Peyer's patch (tissue), 4 donors: Measurements from ENCODE around the gene ZNF580. TPM values are rescaled to one million over a fixed set of nuclear protein-coding genes. Genes with fewer than 3 reads are reported as not detected.

Experiments
- DNase-seq, 3 donors: peaks; one replicate each; pipeline ENCODE4 v3.0.0-alpha.2; 2017 to 2019
- H3K27ac ChIP-seq, 4 donors: fragments of 200-600 bp; sonication (generic); one replicate each; pipeline ENCODE4 v1.5.1; 2016 to 2019
- H3K27me3 ChIP-seq, 2 donors: fragments of 200-600 bp; sonication (generic); one replicate each; pipeline ENCODE4 v1.5.1; 2019
- H3K36me3 ChIP-seq, 3 donors: fragments of 200-600 bp; sonication (generic); one replicate each; pipeline ENCODE4 v1.5.1; 2016 to 2019
- H3K4me1 ChIP-seq, 4 donors: fragments of 200-600 bp; sonication (generic); one replicate each; pipeline ENCODE4 v1.5.1; 2016 to 2019
- H3K4me3 ChIP-seq, 4 donors: fragments of 200-600 bp; sonication (generic); 1 replicate in 3 of 4; 2 replicates in 1 of 4; pipeline ENCODE4 v1.5.1; 2016 to 2019; ENCODE audit warnings: mild to moderate bottlenecking in 1 of 4
- H3K9me3 ChIP-seq, 4 donors: fragments of 200-600 bp; sonication (generic); one replicate each; pipeline ENCODE4 v1.5.1; 2016 to 2019; ENCODE audit warnings: mild to moderate bottlenecking in 1 of 4
- POLR2A ChIP-seq, 2 donors: fragments of 450-650 bp; IDR thresholded peaks; one replicate each; pipeline ENCODE4 v1.5.1; 2017; ENCODE audit warnings: antibody characterized with exemption in 2 of 2, mild to moderate bottlenecking in 2 of 2, moderate library complexity in 2 of 2
- total RNA-seq, 4 donors: library from RNA; depleted of rRNA; stranded (reverse); fragments of >200 nt; gene quantifications; one replicate each; pipeline ENCODE4 v1.1.0, GENCODE V29; 2016
- TF ChIP-seq, protein P1 (sequence below), 6 experiments: fragments of 450-650 bp in 4 of 6; fragments of 200-600 bp in 2 of 6; sonication (generic) in 1 of 6; IDR thresholded peaks; one replicate each; pipeline ENCODE4 v1.5.1; 2017 to 2019; ENCODE audit warnings: antibody characterized with exemption in 6 of 6, mild to moderate bottlenecking in 3 of 6, moderate library complexity in 1 of 6

Gene ZNF580
- total RNA-seq, 4 donors from 2014 or later: 12.3 to 38.4 (median 25.2) TPM

DNA sequence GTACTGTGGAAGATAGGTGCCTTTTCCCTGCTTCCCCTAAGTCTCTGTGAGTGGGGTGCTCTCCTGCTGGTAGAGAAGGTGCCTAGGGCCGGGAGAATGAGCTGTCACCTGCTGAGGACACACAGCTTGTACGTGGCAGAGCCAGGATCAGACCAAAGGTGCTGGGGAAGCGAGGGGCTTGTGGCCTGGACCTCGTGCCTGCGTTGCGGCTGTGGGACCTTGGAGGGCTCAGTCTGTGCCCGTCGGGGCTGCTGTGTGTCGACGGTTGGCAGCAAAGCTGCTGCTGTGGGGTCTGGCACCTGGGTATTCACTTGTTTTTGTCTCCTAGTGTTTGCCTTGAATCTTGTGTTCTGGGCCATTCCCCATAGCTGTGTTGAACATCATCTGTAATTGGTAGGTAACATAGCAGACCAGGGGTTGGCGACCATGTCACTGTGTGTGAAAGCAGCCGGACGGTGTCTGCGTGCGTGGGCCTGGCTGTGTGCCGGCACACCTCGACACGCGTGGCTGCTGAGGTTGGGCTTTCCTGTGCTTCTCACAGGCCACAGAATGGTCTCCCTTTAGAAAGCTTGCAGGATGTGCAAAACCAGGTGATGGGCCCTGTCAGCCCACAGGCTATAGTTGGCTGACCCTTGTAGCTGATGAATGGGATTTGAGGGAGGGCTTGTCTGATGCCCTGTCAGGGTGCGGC, 23.2 kb downstream of the ZNF580 start:
- peaks cover 0 to 39% (median 4%) of the 10 kb centered on the region in 4 donors for H3K4me1 ChIP-seq
- DNase-seq: no peak
- H3K4me3 ChIP-seq: no peak overlapping the region
- no peak overlapping the region for H3K27ac ChIP-seq
- peaks cover 0 to 98% (median 4%) of the 10 kb centered on the region in 3 donors for H3K36me3 ChIP-seq
- TF ChIP-seq POLR2A (IDR thresholded peaks at IDR 0.05): no peak
- TF ChIP-seq, protein P1, sequence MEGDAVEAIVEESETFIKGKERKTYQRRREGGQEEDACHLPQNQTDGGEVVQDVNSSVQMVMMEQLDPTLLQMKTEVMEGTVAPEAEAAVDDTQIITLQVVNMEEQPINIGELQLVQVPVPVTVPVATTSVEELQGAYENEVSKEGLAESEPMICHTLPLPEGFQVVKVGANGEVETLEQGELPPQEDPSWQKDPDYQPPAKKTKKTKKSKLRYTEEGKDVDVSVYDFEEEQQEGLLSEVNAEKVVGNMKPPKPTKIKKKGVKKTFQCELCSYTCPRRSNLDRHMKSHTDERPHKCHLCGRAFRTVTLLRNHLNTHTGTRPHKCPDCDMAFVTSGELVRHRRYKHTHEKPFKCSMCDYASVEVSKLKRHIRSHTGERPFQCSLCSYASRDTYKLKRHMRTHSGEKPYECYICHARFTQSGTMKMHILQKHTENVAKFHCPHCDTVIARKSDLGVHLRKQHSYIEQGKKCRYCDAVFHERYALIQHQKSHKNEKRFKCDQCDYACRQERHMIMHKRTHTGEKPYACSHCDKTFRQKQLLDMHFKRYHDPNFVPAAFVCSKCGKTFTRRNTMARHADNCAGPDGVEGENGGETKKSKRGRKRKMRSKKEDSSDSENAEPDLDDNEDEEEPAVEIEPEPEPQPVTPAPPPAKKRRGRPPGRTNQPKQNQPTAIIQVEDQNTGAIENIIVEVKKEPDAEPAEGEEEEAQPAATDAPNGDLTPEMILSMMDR (IDR thresholded peaks at IDR 0.05): no peak
- H3K9me3 ChIP-seq: no peaks in the 10 kb centered on the region
- no peaks in the 10 kb centered on the region for H3K27me3 ChIP-seq

DNA sequence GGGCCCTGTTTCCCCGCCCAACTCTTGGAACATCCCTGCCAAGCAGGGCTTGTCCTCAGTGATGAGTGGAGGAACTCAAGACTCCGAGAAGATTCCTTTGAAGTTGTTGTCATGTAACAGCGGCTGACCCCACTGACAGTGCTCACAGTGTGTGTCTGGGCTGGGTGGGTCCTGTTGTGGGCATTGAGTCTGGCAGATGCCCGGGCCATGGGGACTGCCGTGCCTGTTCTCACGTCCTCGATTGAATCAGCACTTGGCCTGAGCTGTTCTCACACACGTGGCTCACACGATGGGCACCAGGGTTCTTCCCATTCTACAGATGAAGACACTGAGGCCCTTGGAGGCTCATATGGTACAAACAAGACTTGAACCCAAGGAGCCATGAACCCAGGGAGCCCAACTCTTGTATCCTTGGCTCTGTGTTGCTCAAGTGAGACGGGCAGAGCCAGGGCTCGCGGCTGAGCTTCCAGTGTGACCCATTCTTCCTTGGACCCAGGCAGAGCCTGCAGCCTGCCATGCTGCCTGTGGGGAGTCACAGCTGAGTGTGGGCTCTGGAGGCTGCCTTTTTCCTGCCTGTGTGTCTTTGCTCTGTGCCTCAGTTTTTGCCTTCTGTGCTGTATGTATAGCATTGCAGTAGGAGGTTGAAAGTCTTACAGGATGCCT, 25.7 kb downstream of the ZNF580 start:
- TF ChIP-seq, protein P1 (IDR thresholded peaks at IDR 0.05): no peak
- TF ChIP-seq POLR2A (IDR thresholded peaks at IDR 0.05): no peak
- Histone ChIP-seq H3K4me3 (no peak overlapping the region), H3K36me3 (peaks cover 0 to 98% (median 4%) of the 10 kb centered on the region in 3 donors), H3K27ac (peak overlapping the region in 1 of 4 donors; percentile 67), H3K27me3 (no peaks in the 10 kb centered on the region), H3K4me1 (peaks cover 0 to 37% (median 0%) of the 10 kb centered on the region in 4 donors), H3K9me3 (no peaks in the 10 kb centered on the region)
- DNase-seq: no peak

DNA sequence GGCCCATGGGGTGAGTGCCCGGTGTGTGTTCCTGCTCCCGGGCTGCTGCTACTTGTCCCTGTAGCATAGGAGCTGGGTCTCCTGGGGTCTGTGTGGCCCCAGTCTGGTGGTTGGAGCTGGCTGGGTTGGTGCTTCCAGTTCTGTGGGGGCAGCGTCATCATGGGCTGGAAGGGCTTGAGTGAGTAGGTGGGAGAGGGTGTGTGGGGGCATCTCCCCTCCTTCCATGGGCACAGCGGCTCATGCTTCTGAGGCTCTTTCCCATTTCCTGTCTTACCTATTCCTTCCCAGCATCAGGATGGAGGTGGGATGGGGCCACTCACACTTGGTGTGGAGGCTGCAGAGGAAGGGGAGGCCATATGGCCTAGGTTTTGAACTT, 26.2 kb downstream of the ZNF580 start:
- Histone ChIP-seq H3K27me3 (no peaks in the 10 kb centered on the region), H3K4me3 (no peak overlapping the region), H3K36me3 (peaks cover 0 to 97% (median 4%) of the 10 kb centered on the region in 3 donors), H3K4me1 (peaks cover 0 to 37% (median 0%) of the 10 kb centered on the region in 4 donors), H3K27ac (peak overlapping the region in 2 of 4 donors; percentile 60 to 67), H3K9me3 (no peaks in the 10 kb centered on the region)
- TF ChIP-seq, protein P1 (IDR thresholded peaks at IDR 0.05): no peak
- no peak for TF ChIP-seq POLR2A (IDR thresholded peaks at IDR 0.05)
- no peak for DNase-seq

DNA sequence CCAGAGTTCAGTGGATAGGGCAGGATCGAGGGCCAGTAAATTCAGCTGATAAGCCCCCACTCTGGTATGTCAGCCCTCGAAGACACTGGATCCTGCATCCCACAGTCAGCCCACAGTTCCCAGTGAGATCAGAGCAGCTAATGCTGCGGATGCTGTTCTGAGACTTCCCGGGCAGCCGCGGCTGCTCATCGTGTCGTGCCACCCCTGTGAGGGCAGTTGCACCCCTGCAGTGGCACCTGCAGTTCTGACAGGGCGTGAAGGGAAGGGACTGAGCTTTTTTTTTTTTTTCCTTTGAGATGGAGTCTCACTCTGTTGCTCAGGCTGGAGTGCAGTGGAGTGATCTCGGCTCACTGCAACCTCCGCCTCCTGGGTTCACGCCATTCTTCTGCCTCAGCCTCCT, 26.7 kb downstream of the ZNF580 start:
- TF ChIP-seq, protein P1 (IDR thresholded peaks at IDR 0.05): no peak
- TF ChIP-seq POLR2A (IDR thresholded peaks at IDR 0.05): no peak
- H3K4me1 ChIP-seq: peaks cover 0 to 37% (median 0%) of the 10 kb centered on the region in 4 donors
- no peak for DNase-seq
- no peak overlapping the region for H3K4me3 ChIP-seq
- peaks cover 0 to 97% (median 4%) of the 10 kb centered on the region in 3 donors for H3K36me3 ChIP-seq
- peak overlapping the region in 2 of 4 donors; percentile 60 to 67 for H3K27ac ChIP-seq
- H3K27me3 ChIP-seq: no peaks in the 10 kb centered on the region
- no peaks in the 10 kb centered on the region for H3K9me3 ChIP-seq

DNA sequence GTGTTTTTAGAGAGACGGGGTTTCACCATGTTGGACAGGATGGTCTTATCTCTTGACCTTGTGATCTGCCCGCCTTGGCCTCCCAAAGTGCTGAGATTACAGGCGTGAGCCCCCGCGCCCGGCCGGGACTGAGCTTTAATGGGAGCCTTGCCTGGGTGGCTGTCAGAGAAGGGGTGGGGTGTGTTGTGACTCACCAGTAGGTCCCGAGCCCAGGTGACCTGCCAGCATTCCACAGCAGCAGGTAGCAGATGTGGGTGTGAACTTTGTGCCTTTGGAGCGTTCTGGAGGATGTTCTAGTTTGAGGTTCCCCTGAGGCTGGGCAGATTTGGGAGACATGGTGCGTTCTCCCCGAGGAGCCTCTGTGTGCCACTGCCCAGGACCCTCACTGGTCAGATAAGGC, 27.2 kb downstream of the ZNF580 start:
- DNase-seq: peak in 2 of 3 donors; percentile 79 to 85
- peak overlapping the region in 2 of 4 donors; percentile 60 to 67 for H3K27ac ChIP-seq
- peaks cover 0 to 97% (median 4%) of the 10 kb centered on the region in 3 donors for H3K36me3 ChIP-seq
- TF ChIP-seq, protein P1 (IDR thresholded peaks at IDR 0.05): no peak
- TF ChIP-seq POLR2A (IDR thresholded peaks at IDR 0.05): peak in 1 of 2 donors; percentile 12
- H3K27me3 ChIP-seq: no peaks in the 10 kb centered on the region
- no peak overlapping the region for H3K4me3 ChIP-seq
- peaks cover 0 to 37% (median 0%) of the 10 kb centered on the region in 4 donors for H3K4me1 ChIP-seq
- H3K9me3 ChIP-seq: no peaks in the 10 kb centered on the region
